VCaP (cell line): ENCODE results near the gene PKNOX2.

Experiments used
- H3K27ac ChIP-seq: fragments of 450-650 bp; 2 replicates; pipeline ENCODE4 v1.5.1; 2017
- CTCF ChIP-seq: fragments of 450-650 bp; conservative IDR thresholded peaks from 2 replicates; pipeline ENCODE4 v1.5.1; 2017; ENCODE audit warnings: mild to moderate bottlenecking, moderate library complexity

Gene PKNOX2

GRCh38 chr11:125375146-125375545 is 210.6 kb downstream of the PKNOX2 start:
- no peak for TF ChIP-seq CTCF
- no peak overlapping the region for H3K27ac ChIP-seq

DNA sequence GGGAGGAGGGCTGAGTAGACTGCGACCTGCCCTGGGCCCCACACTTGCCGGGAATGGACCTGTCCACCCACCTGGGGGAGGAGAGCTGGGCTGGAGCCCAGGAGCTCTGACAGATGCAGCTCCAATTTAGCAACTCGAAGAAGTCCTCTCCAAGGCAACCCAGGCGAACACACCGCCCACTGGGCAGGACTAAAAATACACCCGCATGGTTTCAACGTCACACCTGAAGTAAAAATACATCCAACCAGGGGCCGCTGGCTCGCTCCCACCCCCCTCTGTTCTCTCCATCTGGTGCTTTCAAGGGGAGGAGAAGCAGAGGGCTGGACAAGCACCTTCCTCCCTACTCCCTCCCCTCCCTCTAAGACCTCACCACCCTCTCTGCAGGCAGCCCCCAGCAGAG is 211.6 kb downstream of the PKNOX2 start:
- TF ChIP-seq CTCF, result no peak
- H3K27ac ChIP-seq, result no peak overlapping the region

DNA sequence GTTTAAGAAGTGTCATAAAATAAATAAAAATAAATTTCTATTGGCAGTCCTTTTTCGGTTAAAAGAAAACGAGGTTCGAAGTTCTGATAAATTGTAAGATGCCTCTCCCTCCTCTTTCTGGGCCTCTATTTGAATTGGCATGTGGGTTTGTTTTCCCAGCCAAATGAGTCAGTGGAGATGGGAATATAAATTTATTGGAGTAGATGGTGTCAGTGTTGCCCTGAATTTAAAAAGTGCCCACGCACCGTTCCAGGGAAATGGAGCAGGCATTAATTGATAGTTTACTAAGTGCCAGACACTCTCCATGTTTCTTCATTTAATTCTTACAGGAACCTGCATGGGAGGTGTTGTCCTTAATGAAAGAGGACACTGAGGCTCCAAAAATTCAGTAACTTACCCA is 212.3 kb downstream of the PKNOX2 start:
- no peak for TF ChIP-seq CTCF
- H3K27ac ChIP-seq, result no peak overlapping the region

GRCh38 chr11:125378083-125378482 is 213.5 kb downstream of the PKNOX2 start:
- no peak for TF ChIP-seq CTCF
- H3K27ac ChIP-seq, result no peak overlapping the region

GRCh38 chr11:125378571-125378970 is 214.0 kb downstream of the PKNOX2 start:
- TF ChIP-seq CTCF, result no peak
- H3K27ac ChIP-seq, result no peak overlapping the region

DNA sequence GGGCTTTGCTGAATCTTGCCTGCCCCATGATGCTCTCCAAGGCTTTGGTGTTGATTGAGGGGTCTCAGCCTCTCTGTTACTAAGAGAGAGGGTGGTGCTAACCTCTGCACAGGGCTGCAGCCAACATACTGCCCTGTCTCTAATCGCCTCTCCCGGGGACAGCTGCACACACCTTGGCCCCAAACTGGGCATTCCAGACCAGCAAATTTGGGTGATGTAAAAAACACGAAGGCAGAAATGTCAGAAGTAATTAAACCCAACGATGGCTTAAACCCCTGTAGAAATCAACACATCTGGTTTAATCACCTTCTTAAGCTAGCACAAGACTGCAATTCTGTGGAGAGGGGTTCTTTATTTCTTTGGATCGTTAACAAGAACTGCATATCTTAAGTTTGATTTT is 215.0 kb downstream of the PKNOX2 start:
- TF ChIP-seq CTCF, result no peak

DNA sequence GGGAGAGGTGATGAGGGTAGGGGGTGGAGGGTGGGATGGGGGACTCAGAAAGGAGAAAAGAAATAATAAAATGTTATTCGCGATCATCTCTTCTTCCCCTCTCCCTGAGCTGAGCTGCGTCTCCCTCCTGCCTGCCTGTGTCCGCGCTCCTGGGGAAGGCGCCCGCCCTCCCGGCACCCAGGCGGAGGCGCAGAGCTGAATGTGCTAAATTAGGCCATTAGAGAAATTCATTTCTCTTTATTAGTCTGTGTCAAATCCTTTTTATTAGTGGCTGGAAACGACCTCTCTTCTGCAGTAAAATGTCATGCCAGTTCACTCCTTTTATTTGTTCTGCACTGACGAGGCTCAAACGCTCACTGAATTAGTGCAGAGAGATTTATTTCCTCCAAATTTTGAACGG is 215.4 kb downstream of the PKNOX2 start:
- TF ChIP-seq CTCF, result no peak
- H3K27ac ChIP-seq, result no peak overlapping the region

More for the DNA sequence above, 215.0 kb downstream of the PKNOX2 start:
- H3K27ac ChIP-seq, result no peak overlapping the region
